Measurements from ENCODE around the gene TPP1. TPM values are rescaled to one million over a fixed set of nuclear protein-coding genes. Genes with fewer than 3 reads are reported as not detected.

The TPP1 gene
- total RNA-seq, 1 donor from 2014 or later: 72.4 TPM

DNA sequence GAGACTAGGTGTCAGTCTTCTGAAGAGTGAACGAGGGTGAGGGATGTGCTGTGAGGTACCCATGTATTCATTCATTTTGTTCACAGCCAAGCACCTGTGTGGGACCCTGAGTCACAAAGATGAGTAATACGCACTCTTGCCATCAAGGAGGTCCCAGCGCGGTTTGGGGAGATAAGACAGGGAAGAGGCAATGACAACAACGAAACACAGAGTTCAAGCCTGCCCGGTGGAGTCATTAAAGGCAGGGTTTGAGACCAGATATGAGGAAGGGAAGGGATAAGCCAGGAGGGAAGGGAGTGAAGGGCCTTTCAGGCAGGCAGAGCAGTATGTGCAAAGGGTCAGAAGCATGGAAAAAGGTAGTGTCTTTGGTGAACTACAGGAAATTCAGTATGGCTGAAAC is 31.8 kb upstream of the TPP1 start:
- TF ChIP-seq, protein P1, sequence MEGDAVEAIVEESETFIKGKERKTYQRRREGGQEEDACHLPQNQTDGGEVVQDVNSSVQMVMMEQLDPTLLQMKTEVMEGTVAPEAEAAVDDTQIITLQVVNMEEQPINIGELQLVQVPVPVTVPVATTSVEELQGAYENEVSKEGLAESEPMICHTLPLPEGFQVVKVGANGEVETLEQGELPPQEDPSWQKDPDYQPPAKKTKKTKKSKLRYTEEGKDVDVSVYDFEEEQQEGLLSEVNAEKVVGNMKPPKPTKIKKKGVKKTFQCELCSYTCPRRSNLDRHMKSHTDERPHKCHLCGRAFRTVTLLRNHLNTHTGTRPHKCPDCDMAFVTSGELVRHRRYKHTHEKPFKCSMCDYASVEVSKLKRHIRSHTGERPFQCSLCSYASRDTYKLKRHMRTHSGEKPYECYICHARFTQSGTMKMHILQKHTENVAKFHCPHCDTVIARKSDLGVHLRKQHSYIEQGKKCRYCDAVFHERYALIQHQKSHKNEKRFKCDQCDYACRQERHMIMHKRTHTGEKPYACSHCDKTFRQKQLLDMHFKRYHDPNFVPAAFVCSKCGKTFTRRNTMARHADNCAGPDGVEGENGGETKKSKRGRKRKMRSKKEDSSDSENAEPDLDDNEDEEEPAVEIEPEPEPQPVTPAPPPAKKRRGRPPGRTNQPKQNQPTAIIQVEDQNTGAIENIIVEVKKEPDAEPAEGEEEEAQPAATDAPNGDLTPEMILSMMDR (IDR thresholded peaks at IDR 0.05; ENCODE audit: insufficient read depth, low read length, poor library complexity, severe bottlenecking): no peak
- H3K4me3 ChIP-seq (ENCODE audit: low read depth, low read length): no peak overlapping the region
- H3K36me3 ChIP-seq (ENCODE audit: control insufficient read depth, insufficient read depth, low read length): no peaks in the 10 kb centered on the region
- no peak for DNase-seq (ENCODE audit: low read depth)
- H3K27me3 ChIP-seq (ENCODE audit: control insufficient read depth, insufficient read depth, low read length): peaks cover 30% of the 10 kb centered on the region

DNA sequence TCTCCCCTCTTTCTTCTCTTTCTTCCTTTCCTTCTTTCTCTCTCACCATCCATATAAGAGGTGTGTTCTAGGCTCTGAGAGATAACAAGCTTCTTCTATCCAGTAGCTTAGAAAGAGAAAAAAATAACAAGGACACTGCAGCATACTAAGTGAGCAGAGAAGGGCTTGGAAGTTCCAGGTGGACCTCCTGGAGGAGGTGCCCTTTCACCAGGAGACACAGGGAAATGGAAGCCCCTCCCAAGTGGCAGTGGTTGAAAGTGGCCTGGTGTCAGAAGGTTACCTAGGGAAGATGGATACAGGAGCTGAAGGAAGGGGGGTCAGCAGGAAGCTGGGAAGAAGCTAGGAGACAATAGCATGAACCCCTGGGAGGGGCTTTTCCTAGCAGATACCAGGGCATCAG is 30.9 kb upstream of the TPP1 start:
- peaks cover 26% of the 10 kb centered on the region for H3K27me3 ChIP-seq (ENCODE audit: control insufficient read depth, insufficient read depth, low read length)
- H3K4me3 ChIP-seq (ENCODE audit: low read depth, low read length): no peak overlapping the region
- H3K36me3 ChIP-seq (ENCODE audit: control insufficient read depth, insufficient read depth, low read length): no peaks in the 10 kb centered on the region
- TF ChIP-seq, protein P1 (IDR thresholded peaks at IDR 0.05; ENCODE audit: insufficient read depth, low read length, poor library complexity, severe bottlenecking): no peak
- DNase-seq (ENCODE audit: low read depth): no peak

DNA sequence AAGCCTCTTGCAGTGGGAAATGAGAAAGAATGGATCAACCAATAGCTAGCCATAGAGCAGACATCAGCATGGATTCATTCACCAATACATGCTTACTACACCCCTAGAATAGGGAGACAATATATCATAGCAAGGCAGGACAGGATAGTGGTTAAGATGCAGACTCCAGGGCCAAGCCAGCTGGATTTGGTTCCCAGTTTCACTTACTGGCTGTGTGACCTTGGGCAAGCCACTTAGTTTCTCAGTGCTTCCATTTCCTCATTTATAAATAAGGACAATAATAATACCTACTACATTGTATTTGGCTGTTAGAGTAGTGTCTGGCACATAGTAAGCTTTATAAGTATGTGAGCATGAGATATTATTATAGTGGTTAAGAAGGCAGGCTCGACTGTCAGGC is 29.3 kb upstream of the TPP1 start:
- no peak for DNase-seq (ENCODE audit: low read depth)
- no peaks in the 10 kb centered on the region for H3K36me3 ChIP-seq (ENCODE audit: control insufficient read depth, insufficient read depth, low read length)
- H3K27me3 ChIP-seq (ENCODE audit: control insufficient read depth, insufficient read depth, low read length): peaks cover 18% of the 10 kb centered on the region
- no peak overlapping the region for H3K4me3 ChIP-seq (ENCODE audit: low read depth, low read length)
- TF ChIP-seq, protein P1 (IDR thresholded peaks at IDR 0.05; ENCODE audit: insufficient read depth, low read length, poor library complexity, severe bottlenecking): no peak

DNA sequence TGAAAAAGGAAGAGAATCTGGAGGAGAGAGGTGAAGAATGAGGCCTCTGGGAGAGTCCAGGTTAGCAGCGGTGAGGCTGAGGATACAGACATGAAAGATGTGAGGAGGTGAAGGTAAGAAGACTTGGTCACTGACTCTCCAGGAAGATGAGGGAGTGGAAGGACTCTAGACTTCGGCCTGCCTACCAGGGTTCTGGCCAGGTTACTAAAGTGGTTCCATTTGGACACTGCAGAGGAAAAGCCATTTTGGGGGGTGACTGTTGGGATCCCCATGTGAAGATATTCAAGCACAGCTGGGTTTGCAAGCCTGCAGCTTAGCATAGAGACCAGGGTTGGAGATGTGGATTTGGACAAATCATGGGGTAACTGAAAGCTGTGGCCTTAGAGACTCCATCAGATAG is 28.6 kb upstream of the TPP1 start:
- H3K4me3 ChIP-seq (ENCODE audit: low read depth, low read length): no peak overlapping the region
- DNase-seq (ENCODE audit: low read depth): no peak
- TF ChIP-seq, protein P1 (IDR thresholded peaks at IDR 0.05; ENCODE audit: insufficient read depth, low read length, poor library complexity, severe bottlenecking): no peak

DNA sequence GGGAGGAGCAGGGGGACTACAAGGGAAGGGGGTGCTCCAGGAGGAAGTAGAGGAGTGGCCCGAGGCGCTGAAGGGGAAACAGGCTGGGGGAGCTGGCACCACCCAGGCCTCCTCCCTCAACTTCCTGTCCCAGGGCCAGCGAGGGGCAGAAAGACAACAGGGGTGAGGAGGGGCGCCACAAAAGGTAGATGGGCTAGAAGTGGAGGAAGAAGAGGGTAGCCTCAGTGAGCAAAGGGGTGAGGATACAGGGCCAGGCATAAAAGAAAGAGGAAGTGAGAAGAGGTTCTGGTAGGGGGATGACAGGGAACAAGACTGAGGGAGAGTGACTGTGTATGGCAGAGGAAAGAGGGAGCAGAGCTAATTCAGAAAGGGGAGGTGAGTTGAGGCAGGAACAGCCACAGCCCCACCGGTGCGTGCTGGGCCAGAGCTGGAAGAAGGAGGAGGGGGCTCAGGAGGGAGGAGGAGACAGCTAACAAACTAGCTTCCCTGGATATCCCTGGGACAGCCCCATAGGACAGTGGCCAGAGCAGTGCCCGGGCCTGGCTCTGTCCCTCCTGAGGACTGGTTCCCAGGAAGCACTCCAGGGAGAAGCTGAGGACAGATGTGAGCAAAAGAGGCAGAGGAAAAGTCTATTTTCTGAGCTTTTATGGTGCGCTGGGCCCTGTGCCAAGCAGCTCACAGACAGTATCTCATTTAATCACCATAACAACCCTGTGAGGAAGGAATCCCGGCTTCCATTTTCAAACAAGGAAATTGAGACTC is 27.9 kb upstream of the TPP1 start:
- TF ChIP-seq, protein P1 (IDR thresholded peaks at IDR 0.05; ENCODE audit: insufficient read depth, low read length, poor library complexity, severe bottlenecking): no peak
- Histone ChIP-seq H3K27me3 (ENCODE audit: control insufficient read depth, insufficient read depth, low read length) (peaks cover 13% of the 10 kb centered on the region), H3K4me3 (ENCODE audit: low read depth, low read length) (no peak overlapping the region), H3K36me3 (ENCODE audit: control insufficient read depth, insufficient read depth, low read length) (no peaks in the 10 kb centered on the region)
- DNase-seq (ENCODE audit: low read depth): no peak

More for the DNA sequence above, 28.6 kb upstream of the TPP1 start:
- peaks cover 14% of the 10 kb centered on the region for H3K27me3 ChIP-seq (ENCODE audit: control insufficient read depth, insufficient read depth, low read length)
- H3K36me3 ChIP-seq (ENCODE audit: control insufficient read depth, insufficient read depth, low read length): no peaks in the 10 kb centered on the region

DNA sequence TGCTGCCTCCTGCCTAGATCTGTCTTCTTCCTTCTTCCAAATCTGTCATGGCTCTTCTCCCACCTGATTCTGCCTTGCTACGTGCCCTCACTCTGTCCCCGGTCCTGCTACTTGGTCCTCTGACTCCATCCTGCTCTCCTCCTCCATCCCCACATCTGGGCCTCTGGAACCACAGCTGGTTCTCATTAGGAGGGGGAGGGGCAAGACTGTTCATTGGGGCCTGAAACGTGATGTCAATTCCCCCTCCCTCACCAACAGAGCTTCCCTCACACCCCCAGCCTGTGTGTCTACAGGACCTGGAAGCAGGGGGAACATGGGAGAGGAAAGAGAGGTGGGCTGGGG is 27.3 kb upstream of the TPP1 start:
- DNase-seq (ENCODE audit: low read depth): no peak

More for the DNA sequence above, 27.3 kb upstream of the TPP1 start:
- Histone ChIP-seq H3K36me3 (ENCODE audit: control insufficient read depth, insufficient read depth, low read length) (no peaks in the 10 kb centered on the region), H3K27me3 (ENCODE audit: control insufficient read depth, insufficient read depth, low read length) (peaks cover 13% of the 10 kb centered on the region), H3K4me3 (ENCODE audit: low read depth, low read length) (no peak overlapping the region)
- TF ChIP-seq, protein P1 (IDR thresholded peaks at IDR 0.05; ENCODE audit: insufficient read depth, low read length, poor library complexity, severe bottlenecking): no peak
